ENCODE data around the gene DIRAS1.

DNA sequence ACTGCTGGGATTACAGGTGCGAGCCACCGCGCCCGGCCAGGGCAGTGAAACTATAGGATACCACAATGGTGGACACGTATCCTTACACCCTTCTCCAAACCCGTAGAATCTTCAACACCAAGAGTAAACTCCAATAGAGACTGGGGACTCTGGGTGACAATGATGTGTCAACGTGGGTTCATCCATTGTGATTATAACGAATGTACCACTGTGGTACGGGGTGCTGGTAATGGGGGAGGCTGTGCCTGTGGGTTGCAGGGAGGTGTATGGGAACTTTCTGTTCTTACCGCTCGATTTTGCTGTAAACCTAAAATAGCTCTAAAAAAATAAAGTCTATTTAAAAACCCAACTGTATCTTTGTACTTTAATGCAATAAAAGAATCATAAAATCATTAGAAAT, 30.3 kb downstream of the DIRAS1 start:
- TF ChIP-seq ZBTB7A (IDR thresholded peaks at IDR 0.05; ENCODE audit: low read depth) (no peak), EP300 (IDR thresholded peaks at IDR 0.05; ENCODE audit: borderline replicate concordance) (no peak), EGR1 (IDR thresholded peaks at IDR 0.05) (no peak), TAF1 (IDR thresholded peaks at IDR 0.05; ENCODE audit: low read depth) (no peak)
- TF ChIP-seq, protein P1, sequence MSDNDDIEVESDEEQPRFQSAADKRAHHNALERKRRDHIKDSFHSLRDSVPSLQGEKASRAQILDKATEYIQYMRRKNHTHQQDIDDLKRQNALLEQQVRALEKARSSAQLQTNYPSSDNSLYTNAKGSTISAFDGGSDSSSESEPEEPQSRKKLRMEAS (IDR thresholded peaks at IDR 0.05) = no peak
